Sigmoid colon (tissue), 7 donors: ENCODE data around the gene BIRC6. TPM values are rescaled to one million over a fixed set of nuclear protein-coding genes. Genes with fewer than 3 reads are reported as not detected.

Experiments used
- DNase-seq: peaks from one replicate; pipeline ENCODE4 v3.0.0-alpha.2; 2019
- H3K27ac ChIP-seq, 4 donors: fragments of 200-600 bp; sonication (generic); one replicate each; pipeline ENCODE4 v1.5.1; 2016 to 2019; ENCODE audit warnings: mild to moderate bottlenecking in 1 of 4
- H3K27me3 ChIP-seq, 3 donors: fragments of 200-600 bp; sonication (generic); one replicate each; pipeline ENCODE4 v1.5.1; 2019; ENCODE audit warnings: mild to moderate bottlenecking in 1 of 3
- H3K36me3 ChIP-seq, 4 donors: fragments of 200-600 bp; sonication (generic); one replicate each; pipeline ENCODE4 v1.5.1; 2016 to 2019
- H3K4me1 ChIP-seq, 4 donors: fragments of 200-600 bp; sonication (generic); one replicate each; pipeline ENCODE4 v1.5.1; 2017 to 2019
- H3K4me3 ChIP-seq, 4 donors: fragments of 200-600 bp; sonication (generic); one replicate each; pipeline ENCODE4 v1.5.1; 2017 to 2019; ENCODE audit warnings: mild to moderate bottlenecking in 2 of 4, moderate library complexity in 1 of 4
- H3K9me3 ChIP-seq, 4 donors: fragments of 200-600 bp in 3 of 4; sonication (generic) in 3 of 4; one replicate each; pipeline versions ENCODE4 v1.5.1 to v1.6.1; 2013 to 2019
- CTCF ChIP-seq, 4 experiments: fragments of 450-650 bp in 3 of 4; fragments of 200-600 bp in 1 of 4; IDR thresholded peaks; one replicate each; pipeline ENCODE4 v1.5.1; 2016 to 2019; ENCODE audit warnings: antibody characterized with exemption in 4 of 4, mild to moderate bottlenecking in 3 of 4, moderate library complexity in 2 of 4
- EP300 ChIP-seq, 4 donors: sonication (generic); formaldehyde crosslinking; IDR thresholded peaks; one replicate each; pipeline ENCODE4 v1.6.1; 2017; ENCODE audit warnings: antibody characterized with exemption in 4 of 4
- POLR2A ChIP-seq, 2 donors: fragments of 450-650 bp; IDR thresholded peaks; one replicate each; pipeline ENCODE4 v1.6.1; 2016; ENCODE audit warnings: antibody characterized with exemption in 2 of 2, mild to moderate bottlenecking in 2 of 2, moderate library complexity in 2 of 2
- POLR2AphosphoS5 ChIP-seq, 4 donors: sonication (generic); formaldehyde crosslinking; IDR thresholded peaks; one replicate each; pipeline ENCODE4 v1.6.1; 2017; ENCODE audit warnings: antibody characterized with exemption in 4 of 4
- WGBS, 2 donors: extraction: QIAGEN DNeasy Blood & Tissue Kit; methylation state at CpG; one replicate each; pipeline ENCODE4 v1.1.7; 2013; 5-methylcytosine and 5-hydroxymethylcytosine counted together
- intact Hi-C: fragments of 100-400 bp; cut with DNase I; formaldehyde crosslinking; loops from one replicate; pipeline ENCODE4 v1.15.1; 2023
- polyA plus RNA-seq, 3 donors: library from polyadenylated mRNA; stranded (reverse); fragments of 200-250 nt; gene quantifications; one replicate each; pipeline ENCODE4 v1.2.3, GENCODE V29; 2013
- total RNA-seq, 4 donors: library from RNA; depleted of rRNA; stranded (reverse); fragments of >200 nt; gene quantifications; one replicate each; pipeline ENCODE4 v1.1.0, GENCODE V29; 2016
- donor health status: healthy with polysubstance abuse.
- donor health status: Bipolar disorder and iron deficiency.
- donor health status: healthy.

The BIRC6 gene
- total and polyA plus RNA-seq, 7 donors: 9.7 to 122 (median 86.4) TPM

- intact Hi-C loops: no loop called here
- no peak for TF ChIP-seq POLR2AphosphoS5 (IDR thresholded peaks at IDR 0.05)
- no peak for TF ChIP-seq POLR2A (IDR thresholded peaks at IDR 0.05)
- TF ChIP-seq EP300 (IDR thresholded peaks at IDR 0.05): no peak
- TF ChIP-seq CTCF (IDR thresholded peaks at IDR 0.05): no peak
- no peak overlapping the region for H3K27ac ChIP-seq
- H3K36me3 ChIP-seq: peaks cover 0 to 35% (median 0%) of the 10 kb centered on the region in 4 donors
- no peak overlapping the region for H3K4me3 ChIP-seq
- H3K27me3 ChIP-seq: no peaks in the 10 kb centered on the region
- WGBS, 2 donors: 98 to 99% methylated on average over 2 of the region's 2 CpGs
- H3K9me3 ChIP-seq: no peaks in the 10 kb centered on the region
- DNase-seq: no peak
- H3K4me1 ChIP-seq: no peaks in the 10 kb centered on the region
Observed at GRCh38 chr2:32452338-32453064, 95.7 kb downstream of the BIRC6 start.

- Histone ChIP-seq H3K36me3 (peaks cover 0 to 35% (median 0%) of the 10 kb centered on the region in 4 donors), H3K9me3 (no peaks in the 10 kb centered on the region), H3K27me3 (no peaks in the 10 kb centered on the region), H3K27ac (no peak overlapping the region), H3K4me3 (no peak overlapping the region), H3K4me1 (no peaks in the 10 kb centered on the region)
- DNase-seq: no peak
- no peak for TF ChIP-seq POLR2A (IDR thresholded peaks at IDR 0.05)
- no peak for TF ChIP-seq CTCF (IDR thresholded peaks at IDR 0.05)
- no peak for TF ChIP-seq POLR2AphosphoS5 (IDR thresholded peaks at IDR 0.05)
- TF ChIP-seq EP300 (IDR thresholded peaks at IDR 0.05): no peak
- intact Hi-C loops: no loop called here
- 84 to 89% methylated on average over 3 of the region's 3 CpGs for WGBS, 2 donors
Observed at GRCh38 chr2:32453242-32454062, 96.6 kb downstream of the BIRC6 start.

- DNase-seq: no peak
- H3K4me3 ChIP-seq: no peak overlapping the region
- H3K9me3 ChIP-seq: no peaks in the 10 kb centered on the region
- no peak overlapping the region for H3K27ac ChIP-seq
- peaks cover 0 to 14% (median 0%) of the 10 kb centered on the region in 4 donors for H3K36me3 ChIP-seq
- no peaks in the 10 kb centered on the region for H3K27me3 ChIP-seq
- intact Hi-C loops: no loop called here
- no peak for TF ChIP-seq CTCF (IDR thresholded peaks at IDR 0.05)
- no peak for TF ChIP-seq POLR2A (IDR thresholded peaks at IDR 0.05)
- no peak for TF ChIP-seq POLR2AphosphoS5 (IDR thresholded peaks at IDR 0.05)
- TF ChIP-seq EP300 (IDR thresholded peaks at IDR 0.05): no peak
- H3K4me1 ChIP-seq: no peaks in the 10 kb centered on the region
- WGBS, 2 donors: 93 to 99% methylated on average over 3 of the region's 3 CpGs
Observed at GRCh38 chr2:32455816-32456215, 99.0 kb downstream of the BIRC6 start.

GRCh38 chr2:32456808-32457207 lies 100.0 kb downstream of the BIRC6 start:
- no peaks in the 10 kb centered on the region for H3K27me3 ChIP-seq
- H3K4me1 ChIP-seq: no peaks in the 10 kb centered on the region
- H3K36me3 ChIP-seq: peaks cover 0 to 10% (median 0%) of the 10 kb centered on the region in 4 donors
- WGBS, 2 donors: 88 to 97% methylated on average over 4 of the region's 4 CpGs
- intact Hi-C loops: no loop called here
- no peak overlapping the region for H3K27ac ChIP-seq
- no peak for DNase-seq
- H3K9me3 ChIP-seq: no peaks in the 10 kb centered on the region
- H3K4me3 ChIP-seq: no peak overlapping the region
- no peak for TF ChIP-seq EP300 (IDR thresholded peaks at IDR 0.05)
- no peak for TF ChIP-seq POLR2A (IDR thresholded peaks at IDR 0.05)
- TF ChIP-seq CTCF (IDR thresholded peaks at IDR 0.05): no peak
- TF ChIP-seq POLR2AphosphoS5 (IDR thresholded peaks at IDR 0.05): no peak
